AG04449 (cell line): ENCODE measurements around the gene CRYGD.

ENCODE experiments used
- CTCF ChIA-PET: fragments of 350-600 bp; formaldehyde crosslinking; extraction: SDS; loops from one replicate; lab custom pipeline; 2021; ENCODE audit warnings: antibody characterized with exemption; lab: Yijun Ruan, JAX
- POLR2A ChIA-PET: fragments of 400-600, 350-600 bp; formaldehyde crosslinking; extraction: SDS; loops from one replicate; lab custom pipeline; 2020; ENCODE audit warnings: antibody characterized with exemption, inconsistent platforms; lab: Yijun Ruan, JAX
- DNase-seq: peaks from one replicate; pipeline ENCODE4 v3.0.0-alpha.2; 2010; ENCODE audit warnings: low read depth, low spot score
- H3K4me3 ChIP-seq: 2 replicates; pipeline ENCODE4 v1.5.1; 2011; ENCODE audit warnings: low read depth, mild to moderate bottlenecking, control low read depth, low read length
- CTCF ChIP-seq: IDR thresholded peaks from one replicate; pipeline ENCODE4 v1.5.1; 2011; ENCODE audit warnings: mild to moderate bottlenecking, moderate library complexity, low read length, control low read depth, inconsistent platforms; ENCODE audit not compliant: insufficient read depth; ENCODE audit errors: missing control alignments

The CRYGD gene

GRCh38 chr2:208134928-208135586, 10.7 kb upstream of the CRYGD start:
- no peak overlapping the region for H3K4me3 ChIP-seq
- no peak for DNase-seq
- CTCF ChIA-PET = no interaction called here
- TF ChIP-seq CTCF = no peak
- POLR2A ChIA-PET = no interaction called here

- POLR2A ChIA-PET = no interaction called here
- DNase-seq = no peak
- TF ChIP-seq CTCF = no peak
- no peak overlapping the region for H3K4me3 ChIP-seq
- CTCF ChIA-PET = interaction anchor here (1.2 kb wide), 1 partner anchor 45 kb away, joined by 3 read pairs; no protein-coding TSS in a partner anchor
Observed at GRCh38 chr2:208130712-208131110, 6.4 kb upstream of the CRYGD start.

GRCh38 chr2:208129744-208130711, 5.7 kb upstream of the CRYGD start, which contains the start of gene CRYGC:
Gene CRYGC, minus strand, starts transcription at chr2:208129828. Its CDS starts 36 bp downstream, at chr2:208129792.
- DNase-seq = no peak
- POLR2A ChIA-PET = no interaction called here
- CTCF ChIA-PET = interaction anchor here (1.2 kb wide), 1 partner anchor 45 kb away, joined by 3 read pairs; no protein-coding TSS in a partner anchor
- H3K4me3 ChIP-seq = no peak within 1 kb of the TSS
- no peak for TF ChIP-seq CTCF

GRCh38 chr2:208128136-208128535, 3.8 kb upstream of the CRYGD start:
- TF ChIP-seq CTCF = no peak
- no peak overlapping the region for H3K4me3 ChIP-seq
- CTCF ChIA-PET = interaction anchor here (1.7 kb wide), 1 partner anchor 48 kb away, joined by 7 read pairs; no protein-coding TSS in a partner anchor
- no peak for DNase-seq
- POLR2A ChIA-PET = no interaction called here

- CTCF ChIA-PET = no interaction called here
- no peak for TF ChIP-seq CTCF
- POLR2A ChIA-PET = no interaction called here
Observed at GRCh38 chr2:208127090-208127489, 2.8 kb upstream of the CRYGD start.

GRCh38 chr2:208125251-208125650, 927 bp upstream of the CRYGD start:
- ChIA-PET POLR2A (no interaction called here), CTCF (interaction anchor here (1.0 to 1.8 kb wide), 2 partner anchors 17 to 85 kb away, joined by 3 to 4 read pairs; no protein-coding TSS in a partner anchor)
- DNase-seq = no peak
- no peak for TF ChIP-seq CTCF
- H3K4me3 ChIP-seq = no peak overlapping the region

More at GRCh38 chr2:208127090-208127489, 2.8 kb upstream of the CRYGD start:
- no peak overlapping the region for H3K4me3 ChIP-seq
- no peak for DNase-seq
